Immature natural killer cell (primary cell): ENCODE data around the gene TGFBR3. TPM values are rescaled to one million over a fixed set of nuclear protein-coding genes. Genes with fewer than 3 reads are reported as not detected.
A peak's percentile ranks its signal among the peaks of the same experiment; 100 is the strongest.

Experiments used
- DNase-seq, 3 donors: peaks; one replicate each; pipeline ENCODE4 v3.0.0; 2022; ENCODE audit warnings: mixed read lengths in 1 of 3
- H3K27ac Mint-ChIP-seq, 6 donors: one replicate each; pipeline ENCODE4 v1.8.0; 2020; ENCODE audit warnings: mixed read lengths in 6 of 6, mild to moderate bottlenecking in 5 of 6, inconsistent platforms in 4 of 6, moderate library complexity in 3 of 6
- H3K27me3 Mint-ChIP-seq, 3 donors: one replicate each; pipeline ENCODE4 v1.8.0; 2020 to 2021; ENCODE audit warnings: low read depth in 3 of 3, mild to moderate bottlenecking in 3 of 3, mixed read lengths in 3 of 3, moderate library complexity in 3 of 3, inconsistent platforms in 1 of 3
- H3K36me3 Mint-ChIP-seq, 3 donors: one replicate each; pipeline ENCODE4 v1.8.0; 2020; ENCODE audit warnings: mixed read lengths in 3 of 3, inconsistent platforms in 2 of 3, mild to moderate bottlenecking in 2 of 3
- H3K4me1 Mint-ChIP-seq, 2 donors: one replicate each; pipeline ENCODE4 v1.8.0; 2020; ENCODE audit warnings: inconsistent platforms in 2 of 2, mild to moderate bottlenecking in 2 of 2, mixed read lengths in 2 of 2, moderate library complexity in 1 of 2
- H3K4me3 Mint-ChIP-seq, 5 donors: one replicate each; pipeline ENCODE4 v1.8.0; 2020; ENCODE audit warnings: mild to moderate bottlenecking in 5 of 5, mixed read lengths in 5 of 5, inconsistent platforms in 3 of 5, moderate library complexity in 3 of 5
- H3K9me3 Mint-ChIP-seq, 6 donors: one replicate each; pipeline ENCODE4 v1.8.0; 2020; ENCODE audit warnings: mild to moderate bottlenecking in 6 of 6, mixed read lengths in 6 of 6, inconsistent platforms in 4 of 6, moderate library complexity in 3 of 6
- polyA plus RNA-seq, 3 donors: library from polyadenylated mRNA; unstranded; fragments of 300-500 nt; fragmentation: Illumina TruSeq; gene quantifications; one replicate each; pipeline ENCODE4 v1.2.3, GENCODE V29; 2021

The TGFBR3 gene
- polyA plus RNA-seq, 3 donors from 2014 or later = 141 to 245 (median 183) TPM

- peaks cover 1 to 15% (median 12%) of the 10 kb centered on the region in 6 donors for H3K9me3 Mint-ChIP-seq
- H3K27me3 Mint-ChIP-seq = peaks cover 0 to 3% (median 2%) of the 10 kb centered on the region in 3 donors
- DNase-seq = no peak
- no peak overlapping the region for H3K4me3 Mint-ChIP-seq
- peaks cover 21 to 35% of the 10 kb centered on the region in 2 donors for H3K4me1 Mint-ChIP-seq
- peak overlapping the region in 3 of 6 donors; percentile 2 to 58 (median 17) for H3K27ac Mint-ChIP-seq
- peaks cover 6 to 33% (median 26%) of the 10 kb centered on the region in 3 donors for H3K36me3 Mint-ChIP-seq
Observed at GRCh38 chr1:91655912-91656449, 230.0 kb downstream of the TGFBR3 start.

GRCh38 chr1:91653183-91653582 is 232.8 kb downstream of the TGFBR3 start:
- H3K36me3 Mint-ChIP-seq = peaks cover 6 to 15% (median 6%) of the 10 kb centered on the region in 3 donors
- peaks cover 0 to 1% (median 0%) of the 10 kb centered on the region in 6 donors for H3K9me3 Mint-ChIP-seq
- H3K27me3 Mint-ChIP-seq = peaks cover 0 to 1% (median 0%) of the 10 kb centered on the region in 3 donors
- peaks cover 26 to 50% of the 10 kb centered on the region in 2 donors for H3K4me1 Mint-ChIP-seq
- peak overlapping the region in 1 of 6 donors; percentile 53 for H3K27ac Mint-ChIP-seq
- DNase-seq = no peak
- H3K4me3 Mint-ChIP-seq = no peak overlapping the region

GRCh38 chr1:91651661-91652071 is 234.3 kb downstream of the TGFBR3 start:
- no peak for DNase-seq
- peaks cover 0 to 2% (median 1%) of the 10 kb centered on the region in 3 donors for H3K27me3 Mint-ChIP-seq
- peaks cover 0 to 1% (median 0%) of the 10 kb centered on the region in 6 donors for H3K9me3 Mint-ChIP-seq
- H3K4me1 Mint-ChIP-seq = peaks cover 39 to 65% of the 10 kb centered on the region in 2 donors
- peaks cover 0 to 10% (median 0%) of the 10 kb centered on the region in 3 donors for H3K36me3 Mint-ChIP-seq
- no peak overlapping the region for H3K4me3 Mint-ChIP-seq
- no peak overlapping the region for H3K27ac Mint-ChIP-seq

- H3K27me3 Mint-ChIP-seq = peaks cover 0 to 2% (median 1%) of the 10 kb centered on the region in 3 donors
- peaks cover 0 to 1% (median 0%) of the 10 kb centered on the region in 6 donors for H3K9me3 Mint-ChIP-seq
- no peak for DNase-seq
- no peak overlapping the region for H3K4me3 Mint-ChIP-seq
- peaks cover 39 to 67% of the 10 kb centered on the region in 2 donors for H3K4me1 Mint-ChIP-seq
- peaks cover 0 to 10% (median 0%) of the 10 kb centered on the region in 3 donors for H3K36me3 Mint-ChIP-seq
- no peak overlapping the region for H3K27ac Mint-ChIP-seq
Observed at GRCh38 chr1:91651243-91651642, 234.7 kb downstream of the TGFBR3 start.

- Mint-ChIP-seq H3K27me3 (peaks cover 0 to 2% (median 1%) of the 10 kb centered on the region in 3 donors), H3K36me3 (peaks cover 0 to 10% (median 0%) of the 10 kb centered on the region in 3 donors), H3K4me3 (no peak overlapping the region), H3K4me1 (peaks cover 37 to 64% of the 10 kb centered on the region in 2 donors), H3K9me3 (peaks cover 0 to 1% (median 0%) of the 10 kb centered on the region in 6 donors), H3K27ac (peak overlapping the region in 1 of 6 donors; percentile 23)
- DNase-seq = no peak
Observed at GRCh38 chr1:91650764-91651163, 235.2 kb downstream of the TGFBR3 start.

GRCh38 chr1:91647061-91647460 is 238.9 kb downstream of the TGFBR3 start:
- peaks cover 0 to 2% (median 0%) of the 10 kb centered on the region in 6 donors for H3K9me3 Mint-ChIP-seq
- DNase-seq = no peak
- peak overlapping the region in 2 of 6 donors; percentile 15 to 53 for H3K27ac Mint-ChIP-seq
- H3K36me3 Mint-ChIP-seq = peaks cover 0 to 8% (median 4%) of the 10 kb centered on the region in 3 donors
- H3K4me3 Mint-ChIP-seq = no peak overlapping the region
- peaks cover 0 to 3% (median 2%) of the 10 kb centered on the region in 3 donors for H3K27me3 Mint-ChIP-seq
- H3K4me1 Mint-ChIP-seq = peaks cover 17 to 41% of the 10 kb centered on the region in 2 donors

- H3K36me3 Mint-ChIP-seq = peaks cover 0 to 19% (median 15%) of the 10 kb centered on the region in 3 donors
- no peak for DNase-seq
- H3K9me3 Mint-ChIP-seq = peaks cover 0 to 13% (median 3%) of the 10 kb centered on the region in 6 donors
- no peak overlapping the region for H3K27ac Mint-ChIP-seq
- peaks cover 0 to 5% (median 3%) of the 10 kb centered on the region in 3 donors for H3K27me3 Mint-ChIP-seq
- H3K4me1 Mint-ChIP-seq = peaks cover 17 to 32% of the 10 kb centered on the region in 2 donors
- H3K4me3 Mint-ChIP-seq = no peak overlapping the region
Observed at GRCh38 chr1:91645031-91645430, 240.9 kb downstream of the TGFBR3 start.

GRCh38 chr1:91643431-91643830 is 242.5 kb downstream of the TGFBR3 start:
- H3K36me3 Mint-ChIP-seq = peaks cover 6 to 23% (median 18%) of the 10 kb centered on the region in 3 donors
- H3K27ac Mint-ChIP-seq = no peak overlapping the region

GRCh38 chr1:91640877-91641526 is 244.9 kb downstream of the TGFBR3 start:
- DNase-seq = no peak
- Mint-ChIP-seq H3K4me1 (peaks cover 0 to 12% of the 10 kb centered on the region in 2 donors), H3K9me3 (peaks cover 0 to 13% (median 3%) of the 10 kb centered on the region in 6 donors), H3K36me3 (peaks cover 6 to 20% (median 18%) of the 10 kb centered on the region in 3 donors), H3K27ac (no peak overlapping the region), H3K27me3 (peaks cover 0 to 3% (median 2%) of the 10 kb centered on the region in 3 donors), H3K4me3 (no peak overlapping the region)

More at GRCh38 chr1:91643431-91643830, 242.5 kb downstream of the TGFBR3 start:
- Mint-ChIP-seq H3K9me3 (peaks cover 0 to 13% (median 3%) of the 10 kb centered on the region in 6 donors), H3K4me3 (no peak overlapping the region), H3K27me3 (peaks cover 0 to 5% (median 2%) of the 10 kb centered on the region in 3 donors), H3K4me1 (peaks cover 14 to 28% of the 10 kb centered on the region in 2 donors)
- DNase-seq = no peak

- no peak for DNase-seq
- Mint-ChIP-seq H3K9me3 (peaks cover 0 to 13% (median 3%) of the 10 kb centered on the region in 6 donors), H3K27me3 (peaks cover 0 to 3% (median 2%) of the 10 kb centered on the region in 3 donors), H3K4me1 (peaks cover 11 to 27% of the 10 kb centered on the region in 2 donors), H3K27ac (no peak overlapping the region), H3K36me3 (peaks cover 6 to 16% (median 14%) of the 10 kb centered on the region in 3 donors), H3K4me3 (no peak overlapping the region)
Observed at GRCh38 chr1:91637539-91637994, 248.4 kb downstream of the TGFBR3 start.

GRCh38 chr1:91635763-91636162 is 250.2 kb downstream of the TGFBR3 start:
- Mint-ChIP-seq H3K27ac (peak overlapping the region in 1 of 6 donors; percentile 21), H3K9me3 (peaks cover 0 to 4% (median 0%) of the 10 kb centered on the region in 6 donors), H3K36me3 (peaks cover 6 to 7% (median 6%) of the 10 kb centered on the region in 3 donors)

GRCh38 chr1:91633438-91633837 is 252.5 kb downstream of the TGFBR3 start:
- Mint-ChIP-seq H3K27me3 (no peaks in the 10 kb centered on the region), H3K27ac (peak overlapping the region in 3 of 6 donors; percentile 24 to 61 (median 29)), H3K9me3 (peaks cover 0 to 3% (median 0%) of the 10 kb centered on the region in 6 donors), H3K36me3 (no peaks in the 10 kb centered on the region), H3K4me3 (no peak overlapping the region), H3K4me1 (peaks cover 18 to 22% of the 10 kb centered on the region in 2 donors)
- no peak for DNase-seq

More at GRCh38 chr1:91635763-91636162, 250.2 kb downstream of the TGFBR3 start:
- H3K27me3 Mint-ChIP-seq = no peaks in the 10 kb centered on the region
- no peak overlapping the region for H3K4me3 Mint-ChIP-seq
- no peak for DNase-seq
- peaks cover 16 to 22% of the 10 kb centered on the region in 2 donors for H3K4me1 Mint-ChIP-seq

GRCh38 chr1:91631718-91632330 is 254.1 kb downstream of the TGFBR3 start:
- peaks cover 0 to 3% (median 0%) of the 10 kb centered on the region in 6 donors for H3K9me3 Mint-ChIP-seq
- peaks cover 18 to 22% of the 10 kb centered on the region in 2 donors for H3K4me1 Mint-ChIP-seq
- peak overlapping the region in 3 of 6 donors; percentile 7 to 71 (median 55) for H3K27ac Mint-ChIP-seq
- peaks cover 0 to 1% (median 0%) of the 10 kb centered on the region in 3 donors for H3K27me3 Mint-ChIP-seq
- no peak overlapping the region for H3K4me3 Mint-ChIP-seq
- no peak for DNase-seq
- no peaks in the 10 kb centered on the region for H3K36me3 Mint-ChIP-seq
